ENCODE data around the gene ACTL8.

GRCh38 chr1:17725811-17726582 is 29.1 kb upstream of the ACTL8 start:
- TF ChIP-seq RFX5 (IDR thresholded peaks at IDR 0.05; ENCODE audit: low read depth, low read length), result no peak
- no peak for TF ChIP-seq MXI1 (IDR thresholded peaks at IDR 0.05; ENCODE audit: borderline replicate concordance, low read depth, low read length)
- no peak for TF ChIP-seq CTCF (conservative IDR thresholded peaks at IDR 0.05; ENCODE audit: low read depth, low read length)
- no peak for TF ChIP-seq POLR2A (IDR thresholded peaks at IDR 0.05; ENCODE audit: low read depth, low read length)
- TF ChIP-seq FOS (IDR thresholded peaks at IDR 0.05; ENCODE audit: low read depth, low read length), result no peak
- TF ChIP-seq BHLHE40 (IDR thresholded peaks at IDR 0.05; ENCODE audit: low read depth, low read length), result no peak

All from IMR-90 (cell line).